Testis (tissue), 3 donors: ENCODE measurements around the gene ATG9B. TPM values are rescaled to one million over a fixed set of nuclear protein-coding genes. Genes with fewer than 3 reads are reported as not detected.

Source experiments
- DNase-seq: peaks from one replicate; pipeline ENCODE4 v3.0.0-alpha.2; 2019
- H3K27ac ChIP-seq, 2 donors: fragments of 200-600 bp; sonication (generic); one replicate each; pipeline ENCODE4 v1.5.1; 2019
- H3K27me3 ChIP-seq: fragments of 200-600 bp; sonication (generic); one replicate; pipeline ENCODE4 v1.5.1; 2019
- H3K36me3 ChIP-seq: fragments of 200-600 bp; sonication (generic); one replicate; pipeline ENCODE4 v1.5.1; 2017; ENCODE audit warnings: low read depth; ENCODE audit errors: missing control alignments
- H3K4me1 ChIP-seq: fragments of 200-600 bp; sonication (generic); one replicate; pipeline ENCODE4 v1.5.1; 2019
- H3K4me3 ChIP-seq, 2 donors: fragments of 200-600 bp; sonication (generic); one replicate each; pipeline ENCODE4 v1.5.1; 2017 to 2019
- H3K9me3 ChIP-seq: fragments of 200-600 bp; sonication (generic); one replicate; pipeline ENCODE4 v1.5.1; 2017
- CTCF ChIP-seq, 3 experiments: fragments of 450-650 bp in 2 of 3; fragments of 200-600 bp in 1 of 3; sonication (generic) in 1 of 3; IDR thresholded peaks; one replicate each; pipeline ENCODE4 v1.5.1; 2016 to 2019; ENCODE audit warnings: antibody characterized with exemption in 3 of 3, mild to moderate bottlenecking in 2 of 3, moderate library complexity in 1 of 3
- POLR2A ChIP-seq: fragments of 450-650 bp; IDR thresholded peaks from one replicate; pipeline ENCODE4 v1.6.1; 2017; ENCODE audit warnings: antibody characterized with exemption, mild to moderate bottlenecking, moderate library complexity
- WGBS, 2 donors: methylation state at CpG; one replicate each; pipeline ENCODE4 v1.1.5; 2018; 5-methylcytosine and 5-hydroxymethylcytosine counted together
- intact Hi-C: fragments of 100-400 bp; cut with DNase I; formaldehyde crosslinking; loops from one replicate; pipeline ENCODE4 v1.15.1; 2023; ENCODE audit warnings: low total_unique reads
- polyA plus RNA-seq: library from polyadenylated mRNA; stranded (reverse); fragments of 350-450 nt; fragmentation: Illumina TruSeq; extraction: RNeasy Lipid Tissue Mini Kit (QIAGEN cat#74804); gene quantifications from one replicate; pipeline ENCODE4 v1.2.3, GENCODE V29; 2014; ENCODE audit warnings: low read depth, low replicate concordance; ENCODE audit not compliant: insufficient read depth
- total RNA-seq, 2 donors: library from RNA; depleted of rRNA; stranded (reverse); fragments of >200 nt; gene quantifications; one replicate each; pipeline ENCODE4 v1.2.3, GENCODE V29; 2016

ATG9B gene
- total and polyA plus RNA-seq, 3 donors from 2014 or later = 14.9 to 29.7 (median 24.8) TPM

GRCh38 chr7:151056283-151056665 lies 32.0 kb upstream of the ATG9B start:
- Histone ChIP-seq H3K36me3 (no peaks in the 10 kb centered on the region), H3K9me3 (no peaks in the 10 kb centered on the region), H3K4me1 (peaks cover 22% of the 10 kb centered on the region), H3K4me3 (no peak overlapping the region), H3K27ac (no peak overlapping the region), H3K27me3 (no peaks in the 10 kb centered on the region)
- intact Hi-C loops = no loop called here
- no peak for DNase-seq
- TF ChIP-seq CTCF (IDR thresholded peaks at IDR 0.05) (no peak), POLR2A (no peak)
- 76 to 85% methylated on average over 6 of the region's 6 CpGs for WGBS, 2 donors

- intact Hi-C loops = no loop called here
Observed at GRCh38 chr7:151053751-151054150, 29.5 kb upstream of the ATG9B start.

GRCh38 chr7:151053096-151053495 lies 28.8 kb upstream of the ATG9B start:
- H3K4me1 ChIP-seq = peaks cover 6% of the 10 kb centered on the region
- DNase-seq = no peak
- H3K4me3 ChIP-seq = no peak overlapping the region
- H3K27ac ChIP-seq = no peak overlapping the region
- no peaks in the 10 kb centered on the region for H3K9me3 ChIP-seq
- intact Hi-C loops = no loop called here
- 84 to 87% methylated on average over 4 of the region's 4 CpGs for WGBS, 2 donors
- no peaks in the 10 kb centered on the region for H3K36me3 ChIP-seq
- H3K27me3 ChIP-seq = no peaks in the 10 kb centered on the region
- TF ChIP-seq CTCF (IDR thresholded peaks at IDR 0.05) (no peak), POLR2A (no peak)

More at GRCh38 chr7:151053751-151054150, 29.5 kb upstream of the ATG9B start:
- H3K4me1 ChIP-seq = peaks cover 10% of the 10 kb centered on the region
- H3K27ac ChIP-seq = no peak overlapping the region
- H3K36me3 ChIP-seq = no peaks in the 10 kb centered on the region
- 90 to 100% methylated on average over 1 to 8 of the region's 8 CpGs for WGBS, 2 donors
- TF ChIP-seq CTCF (IDR thresholded peaks at IDR 0.05) = no peak
- no peak for TF ChIP-seq POLR2A
- H3K4me3 ChIP-seq = no peak overlapping the region
- DNase-seq = no peak
- no peaks in the 10 kb centered on the region for H3K9me3 ChIP-seq
- no peaks in the 10 kb centered on the region for H3K27me3 ChIP-seq

GRCh38 chr7:151051108-151051507 lies 26.8 kb upstream of the ATG9B start:
- Histone ChIP-seq H3K36me3 (no peaks in the 10 kb centered on the region), H3K4me3 (no peak overlapping the region), H3K9me3 (no peaks in the 10 kb centered on the region), H3K27ac (no peak overlapping the region), H3K27me3 (no peaks in the 10 kb centered on the region), H3K4me1 (no peaks in the 10 kb centered on the region)
- peak; percentile 79 for DNase-seq
- WGBS, 2 donors = 2 to 15% methylated on average over 4 to 48 of the region's 50 CpGs
- TF ChIP-seq CTCF (IDR thresholded peaks at IDR 0.05) (no peak), POLR2A (no peak)
- intact Hi-C loops = no loop called here

GRCh38 chr7:151048911-151049463 lies 24.7 kb upstream of the ATG9B start:
- Histone ChIP-seq H3K27me3 (no peaks in the 10 kb centered on the region), H3K4me1 (no peaks in the 10 kb centered on the region), H3K4me3 (no peak overlapping the region), H3K36me3 (no peaks in the 10 kb centered on the region), H3K9me3 (no peaks in the 10 kb centered on the region), H3K27ac (no peak overlapping the region)
- TF ChIP-seq POLR2A (no peak), CTCF (IDR thresholded peaks at IDR 0.05) (no peak)
- intact Hi-C loops = no loop called here
- DNase-seq = no peak
- 85 to 95% methylated on average over 32 to 35 of the region's 38 CpGs for WGBS, 2 donors
